NB4 (cell line): ENCODE data around the gene ABHD17A.

ENCODE experiments used
- CTCF ChIP-seq: IDR thresholded peaks from one replicate; pipeline ENCODE4 v1.5.1; 2012; ENCODE audit warnings: low read depth, low read length
- MAX ChIP-seq: IDR thresholded peaks from 2 replicates; pipeline ENCODE4 v1.6.1; 2011; ENCODE audit warnings: low read depth, low read length
- MYC ChIP-seq: IDR thresholded peaks from 2 replicates; pipeline ENCODE4 v1.6.1; 2011; ENCODE audit warnings: low read depth, low read length
- POLR2A ChIP-seq: IDR thresholded peaks from 2 replicates; pipeline ENCODE4 v1.6.1; 2011; ENCODE audit warnings: mild to moderate bottlenecking; ENCODE audit not compliant: insufficient read length; ENCODE audit errors: extremely low read depth

GRCh38 chr19:1893791-1894190 is 8.5 kb upstream of the ABHD17A start:
- TF ChIP-seq CTCF (no peak), POLR2A (no peak), MAX (no peak), MYC (no peak)
